Raji (cell line): ENCODE results near the gene SERGEF.

Experiments
- POLR2A ChIP-seq: IDR thresholded peaks from 2 replicates; pipeline ENCODE4 v1.6.1; 2011; ENCODE audit warnings: low read depth, low read length, control low read depth; ENCODE audit not compliant: insufficient read depth

SERGEF gene

DNA sequence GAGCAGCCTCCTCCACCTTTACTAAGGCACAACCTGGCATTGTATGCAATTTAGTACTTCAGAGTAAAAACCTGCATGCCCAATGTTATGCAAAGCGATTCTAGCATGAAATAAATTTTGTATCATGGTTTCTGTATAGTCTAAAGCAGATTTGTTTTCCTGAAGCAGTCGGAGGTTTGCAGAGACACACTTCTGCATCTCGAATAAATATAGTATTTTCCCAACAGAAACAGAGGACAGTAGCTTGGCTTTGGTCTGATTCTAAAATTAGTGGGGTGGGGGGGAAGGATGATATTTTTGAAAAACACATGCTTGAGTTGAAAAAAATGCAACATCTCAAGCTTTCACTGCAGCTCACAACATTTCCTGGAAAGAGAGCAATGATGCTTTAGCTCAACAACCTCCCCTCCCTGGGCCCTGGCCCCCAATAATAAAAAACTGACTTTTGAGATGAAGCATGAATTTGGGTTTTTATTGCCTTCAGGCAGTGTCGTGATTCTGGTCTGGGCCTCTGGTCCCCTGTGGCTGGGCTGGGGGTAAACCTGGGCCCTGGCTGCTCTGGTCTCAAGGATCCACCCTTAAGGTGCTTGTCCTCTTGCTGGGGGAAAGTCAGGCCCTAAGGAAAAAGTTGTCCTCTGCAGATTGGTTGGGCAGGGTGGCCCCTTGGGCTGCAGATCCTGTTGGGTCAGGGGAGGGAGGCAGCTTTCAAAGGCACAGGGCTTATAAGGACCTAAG is 230.1 kb downstream of the SERGEF start:
- no peak for TF ChIP-seq POLR2A

DNA sequence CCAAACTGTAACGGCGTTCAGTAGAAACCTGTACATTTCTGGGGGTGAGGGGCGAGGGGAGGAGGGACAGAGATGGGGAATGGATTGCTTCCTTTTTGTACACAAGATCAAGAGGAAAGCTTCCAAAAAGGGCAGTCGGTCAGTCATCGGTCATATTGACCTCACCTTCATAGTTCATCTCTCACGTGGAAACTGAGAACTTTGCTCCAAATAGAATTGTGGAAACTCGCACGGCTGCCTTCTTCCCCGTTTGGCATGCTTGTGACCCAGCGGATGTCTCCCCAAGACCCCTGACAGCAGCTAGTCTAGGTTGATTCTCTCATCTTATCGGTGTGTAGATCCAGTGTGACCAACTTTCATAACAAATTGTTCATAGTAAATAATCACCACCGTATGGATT is 230.7 kb downstream of the SERGEF start:
- no peak for TF ChIP-seq POLR2A

DNA sequence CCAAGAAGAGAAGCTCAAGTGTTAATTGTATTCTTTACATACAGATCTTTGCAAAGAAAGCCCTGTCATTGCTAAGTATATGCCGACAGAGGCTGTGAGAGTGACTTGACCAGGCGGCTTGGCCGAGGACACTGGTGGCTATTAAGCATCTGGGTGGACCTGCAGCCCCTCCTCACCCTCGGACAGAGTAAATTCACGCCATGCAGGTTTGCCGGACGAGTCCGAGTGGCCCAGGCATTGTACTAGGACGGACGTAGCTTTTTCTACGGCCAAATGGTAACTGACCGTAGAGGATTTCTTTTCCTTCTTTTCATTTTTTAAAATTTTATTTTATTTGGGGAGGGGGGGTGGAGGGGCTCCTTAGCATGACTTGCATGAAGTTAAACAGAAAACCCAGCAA is 231.2 kb downstream of the SERGEF start:
- TF ChIP-seq POLR2A = no peak

GRCh38 chr11:17781221-17781620 is 231.6 kb downstream of the SERGEF start:
- TF ChIP-seq POLR2A = no peak

DNA sequence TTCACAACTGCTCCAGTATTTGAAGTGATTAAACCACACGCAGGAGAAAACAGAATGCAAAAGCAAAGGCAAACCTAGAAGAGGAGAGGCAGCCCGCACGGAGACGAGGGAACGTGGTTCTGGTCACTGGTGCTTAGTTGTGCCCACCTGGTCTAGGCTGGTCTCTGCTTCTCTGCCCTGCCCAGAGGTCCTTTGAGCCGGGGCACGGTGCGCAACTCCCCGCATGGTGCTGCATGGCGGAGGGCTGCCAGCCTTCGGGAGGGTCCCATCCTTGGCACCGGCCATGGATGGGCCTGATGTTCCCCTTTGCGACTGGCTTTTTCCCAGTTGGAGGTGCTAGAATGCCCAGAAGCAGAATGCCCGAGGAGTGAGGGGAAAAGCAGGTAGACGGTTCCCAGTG is 232.2 kb downstream of the SERGEF start:
- no peak for TF ChIP-seq POLR2A

DNA sequence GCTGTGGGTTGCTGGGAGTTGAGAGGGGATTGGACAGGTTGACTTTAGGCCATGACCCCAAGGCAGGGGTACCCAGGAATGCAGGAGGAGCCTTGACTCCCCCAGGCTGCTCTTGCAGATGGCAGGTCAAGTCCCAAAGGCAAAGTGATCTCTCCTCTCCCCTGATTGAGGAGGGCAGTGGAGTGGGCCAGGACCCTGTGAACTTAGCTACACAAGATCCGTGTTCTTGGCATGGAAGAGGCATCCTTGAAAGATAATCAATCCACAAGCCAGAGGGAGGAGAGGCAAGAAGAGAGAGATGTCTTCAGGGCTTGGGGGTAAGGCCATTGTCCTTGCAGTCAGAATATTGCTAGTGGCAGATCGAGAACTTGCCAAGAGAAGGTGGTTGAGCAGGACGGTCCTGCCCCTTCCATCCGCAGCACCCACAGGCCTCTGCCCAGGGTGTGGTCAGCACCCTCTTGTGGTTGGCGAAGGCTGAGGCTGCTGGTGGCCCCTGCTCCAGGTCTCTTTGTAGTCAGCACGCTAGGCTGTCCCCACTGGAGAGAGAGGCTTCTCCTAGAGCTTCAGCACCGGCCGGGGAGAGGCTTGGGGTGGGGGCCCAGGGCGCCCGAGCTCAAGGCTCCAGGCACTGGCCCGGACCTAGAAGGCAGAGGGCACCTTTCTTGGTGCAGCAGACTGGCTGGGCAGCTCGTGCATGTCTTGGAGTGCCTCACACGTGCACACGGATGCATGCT is 232.8 kb downstream of the SERGEF start:
- no peak for TF ChIP-seq POLR2A

- no peak for TF ChIP-seq POLR2A
Measured at GRCh38 chr11:17778956-17779860, 233.6 kb downstream of the SERGEF start.

DNA sequence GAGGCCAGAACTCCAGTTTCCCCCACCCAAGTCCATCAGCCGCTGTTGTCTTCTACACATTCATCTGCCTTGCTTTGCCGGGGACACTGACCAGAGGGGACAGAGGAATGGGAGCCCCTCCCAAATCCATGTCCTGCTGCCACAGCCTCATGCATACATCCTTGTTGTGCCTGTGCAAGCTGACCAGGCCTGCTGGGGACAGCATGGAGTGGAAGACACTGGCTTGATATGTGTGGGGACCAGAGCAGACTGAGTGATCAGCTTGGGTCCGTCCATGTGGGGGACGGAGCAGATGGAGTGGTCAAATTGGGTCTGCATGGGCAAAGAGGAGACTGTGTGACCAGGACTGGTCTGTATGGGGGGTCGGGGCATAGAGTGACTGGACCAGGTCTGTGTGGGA is 234.5 kb downstream of the SERGEF start:
- TF ChIP-seq POLR2A = no peak

- TF ChIP-seq POLR2A = no peak
Measured at GRCh38 chr11:17777738-17778091, 235.1 kb downstream of the SERGEF start.

GRCh38 chr11:17777086-17777737 is 235.6 kb downstream of the SERGEF start:
- no peak for TF ChIP-seq POLR2A

- no peak for TF ChIP-seq POLR2A
Measured at GRCh38 chr11:17776212-17776875, 236.5 kb downstream of the SERGEF start.

DNA sequence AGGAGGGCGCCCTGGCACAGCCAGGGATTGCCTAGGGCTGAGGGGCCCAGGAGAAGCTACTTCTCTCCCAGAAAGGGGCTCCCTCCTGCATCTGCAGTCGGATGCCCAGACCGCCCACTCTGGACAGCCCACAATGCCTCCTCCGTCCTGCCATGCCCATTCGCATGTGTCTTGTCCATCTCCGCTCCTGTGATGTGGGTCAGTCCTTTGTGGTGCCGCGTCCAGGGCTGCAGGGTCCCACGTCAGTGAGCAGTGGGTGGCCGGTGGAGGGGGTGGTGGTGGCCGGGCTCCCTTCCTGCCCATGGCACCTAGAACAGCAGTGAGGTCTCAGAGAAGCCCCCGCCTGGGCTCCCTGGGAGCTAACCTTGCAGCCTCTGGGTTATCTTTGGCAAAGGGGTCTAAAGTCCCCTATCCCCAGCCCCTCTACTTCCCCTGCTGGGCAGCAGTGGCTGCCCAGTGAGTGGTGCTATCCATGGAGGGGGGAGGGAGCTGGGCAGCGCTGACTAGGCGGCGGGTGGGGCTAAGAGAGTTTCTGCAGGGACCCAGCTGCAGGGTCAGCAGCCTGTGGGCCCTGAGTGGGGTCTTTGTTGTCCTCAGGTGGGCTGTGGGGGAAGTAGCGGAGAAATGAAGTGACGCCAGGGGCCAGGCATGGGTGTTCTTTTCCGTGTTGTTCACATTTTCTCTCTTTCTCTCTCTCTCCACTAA is 237.2 kb downstream of the SERGEF start:
- no peak for TF ChIP-seq POLR2A

DNA sequence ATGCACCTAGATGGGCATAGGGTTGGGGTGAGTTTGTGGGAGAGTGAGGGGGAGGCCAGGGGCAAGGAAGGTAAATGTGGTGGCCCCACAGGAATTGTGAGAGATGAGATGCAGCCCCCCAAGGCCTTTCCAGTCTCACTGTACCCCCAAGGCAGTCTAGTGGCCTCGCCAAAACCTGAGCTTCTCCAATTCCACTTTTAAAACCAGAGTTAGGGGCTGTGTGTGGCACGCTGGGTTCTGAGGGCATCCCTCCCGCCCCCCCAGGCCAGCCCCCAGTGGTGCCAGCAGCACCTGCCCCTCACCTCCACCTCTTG is 237.9 kb downstream of the SERGEF start:
- no peak for TF ChIP-seq POLR2A
